Dendritic cell treated with granulocyte-macrophage colony-stimulating factor and Interleukin-4, amounts not matched to agents 40 ng/mL and 50 ng/mL, for 4 days (primary cell): ENCODE data around the gene TLL2.
A peak's percentile ranks its signal among the peaks of the same experiment; 100 is the strongest.

Experiments used
- H3K27ac Mint-ChIP-seq: one replicate; pipeline ENCODE4 v1.8.0; 2022; ENCODE audit warnings: mild to moderate bottlenecking, mixed read lengths
- H3K27me3 Mint-ChIP-seq: one replicate; pipeline ENCODE4 v1.8.0; 2022; ENCODE audit warnings: mild to moderate bottlenecking, mixed read lengths
- H3K36me3 Mint-ChIP-seq: one replicate; pipeline ENCODE4 v1.8.0; 2022; ENCODE audit warnings: low read depth, mixed read lengths
- H3K4me1 Mint-ChIP-seq: one replicate; pipeline ENCODE4 v1.8.0; 2022; ENCODE audit warnings: low read depth, mixed read lengths
- H3K4me3 Mint-ChIP-seq: one replicate; pipeline ENCODE4 v1.8.0; 2022; ENCODE audit warnings: mild to moderate bottlenecking, moderate library complexity, mixed read lengths
- H3K9me3 Mint-ChIP-seq: one replicate; pipeline ENCODE4 v1.8.0; 2022; ENCODE audit warnings: mixed read lengths
- intact Hi-C: fragments of 100-400 bp; cut with micrococcal nuclease; formaldehyde crosslinking; loops from one replicate; pipeline ENCODE4 v1.15.0; 2022

Gene TLL2

DNA sequence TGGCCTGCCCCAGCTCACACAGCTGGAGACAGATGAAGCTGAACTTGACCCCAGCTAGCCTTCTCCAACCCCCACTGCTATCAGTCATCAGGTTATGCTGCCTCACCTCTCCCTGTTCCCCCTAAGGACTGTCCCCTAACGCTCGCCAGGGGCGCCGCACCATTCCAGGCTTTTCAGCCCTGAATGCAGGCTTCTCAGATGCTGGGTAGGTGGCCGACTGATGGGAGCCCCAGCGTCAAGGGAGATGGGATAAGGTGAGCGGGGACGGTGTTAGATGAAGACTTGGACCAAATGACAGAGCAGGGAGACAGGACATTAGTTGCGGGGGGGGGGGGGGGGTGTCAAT is 139.1 kb downstream of the TLL2 start:
- intact Hi-C loops = loop anchor here (10.0 kb wide), 1 partner anchor 180 kb away; no protein-coding TSS in a partner anchor

DNA sequence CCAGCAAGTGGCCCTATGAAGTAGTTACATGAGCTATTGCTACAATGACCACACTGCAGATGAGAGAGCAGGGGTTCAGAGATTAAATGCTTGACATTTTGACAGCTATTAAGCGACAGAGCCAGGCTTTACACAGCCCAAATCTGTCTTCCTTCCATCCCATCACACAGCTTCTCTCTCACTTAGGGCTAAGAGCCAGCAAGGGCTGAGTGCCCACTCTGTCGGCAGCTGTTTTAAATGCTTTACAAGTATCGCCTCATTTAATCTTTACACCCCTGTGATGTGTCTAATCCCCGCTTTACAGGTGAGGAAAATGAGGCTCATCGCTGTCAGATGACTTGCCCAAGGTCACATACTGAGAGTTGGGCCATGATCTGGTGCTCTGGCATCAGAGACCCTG is 139.7 kb downstream of the TLL2 start:
- Mint-ChIP-seq H3K27ac (no peak overlapping the region), H3K4me1 (peaks cover 14% of the 10 kb centered on the region), H3K27me3 (peaks cover 23% of the 10 kb centered on the region), H3K4me3 (no peak overlapping the region), H3K36me3 (no peaks in the 10 kb centered on the region), H3K9me3 (no peaks in the 10 kb centered on the region)
- intact Hi-C loops = loop anchor here (10.0 kb wide), 1 partner anchor 181 kb away; no protein-coding TSS in a partner anchor

More for the DNA sequence above, 139.1 kb downstream of the TLL2 start:
- Mint-ChIP-seq H3K9me3 (no peaks in the 10 kb centered on the region), H3K4me1 (peaks cover 14% of the 10 kb centered on the region), H3K36me3 (no peaks in the 10 kb centered on the region), H3K27ac (no peak overlapping the region), H3K27me3 (peaks cover 23% of the 10 kb centered on the region), H3K4me3 (peak overlapping the region; percentile 73)

DNA sequence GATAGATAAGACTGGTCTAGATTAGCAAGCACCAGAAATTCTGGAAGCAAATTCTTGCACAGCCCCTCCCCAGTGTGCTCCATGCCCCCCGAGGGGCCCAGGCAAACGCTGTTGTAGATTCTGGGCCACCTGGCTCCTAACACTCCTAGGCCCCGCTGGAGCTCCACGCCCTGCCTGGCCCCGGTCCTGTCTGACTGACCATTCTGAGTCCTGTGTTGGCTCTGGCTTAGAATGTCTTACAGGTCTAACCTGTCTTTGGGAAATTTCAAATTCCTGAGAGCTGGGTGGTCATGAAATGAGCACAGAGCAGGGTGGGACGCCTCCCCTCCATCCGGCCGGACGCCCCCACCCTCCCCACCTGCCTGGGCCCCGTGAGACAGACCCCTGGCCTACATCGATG is 142.4 kb downstream of the TLL2 start:
- H3K27me3 Mint-ChIP-seq = peaks cover 23% of the 10 kb centered on the region
- H3K4me3 Mint-ChIP-seq = no peak overlapping the region
- intact Hi-C loops = loop anchor here (10.0 kb wide), 1 partner anchor 183 kb away; no protein-coding TSS in a partner anchor
- H3K9me3 Mint-ChIP-seq = no peaks in the 10 kb centered on the region
- peaks cover 14% of the 10 kb centered on the region for H3K4me1 Mint-ChIP-seq
- H3K36me3 Mint-ChIP-seq = no peaks in the 10 kb centered on the region
- H3K27ac Mint-ChIP-seq = no peak overlapping the region

DNA sequence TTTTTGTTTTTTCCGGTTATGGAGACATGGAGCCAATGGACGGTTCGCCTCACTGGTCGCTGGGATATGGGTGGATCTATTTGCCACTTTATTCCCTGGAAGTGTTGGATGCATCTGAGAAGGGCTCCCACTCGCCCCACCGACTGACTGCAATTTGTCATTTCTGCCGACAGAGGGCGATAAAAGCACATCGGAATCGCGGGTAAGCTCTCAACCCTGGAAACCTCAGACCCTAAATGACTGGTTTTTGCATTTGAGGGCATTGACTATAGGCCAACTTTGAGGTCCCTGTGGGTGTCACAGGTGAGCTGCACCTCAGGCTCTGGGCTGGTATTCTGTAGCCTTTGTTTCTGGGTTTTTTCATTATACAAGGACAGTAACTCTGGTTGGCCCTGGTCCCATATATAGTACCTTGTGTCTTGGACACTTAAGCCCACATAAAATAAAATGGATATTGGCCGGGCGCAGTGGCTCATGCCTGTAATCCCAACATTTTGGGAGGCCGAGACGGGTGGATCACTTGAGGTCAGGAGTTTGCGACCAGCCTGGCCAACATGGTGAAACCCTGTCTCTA is 143.1 kb downstream of the TLL2 start:
- intact Hi-C loops = loop anchor here (10.0 kb wide), 1 partner anchor 184 kb away; no protein-coding TSS in a partner anchor
- H3K9me3 Mint-ChIP-seq = no peaks in the 10 kb centered on the region
- H3K36me3 Mint-ChIP-seq = no peaks in the 10 kb centered on the region
- H3K4me3 Mint-ChIP-seq = no peak overlapping the region
- H3K27me3 Mint-ChIP-seq = peaks cover 23% of the 10 kb centered on the region
- H3K4me1 Mint-ChIP-seq = peaks cover 11% of the 10 kb centered on the region
- no peak overlapping the region for H3K27ac Mint-ChIP-seq

DNA sequence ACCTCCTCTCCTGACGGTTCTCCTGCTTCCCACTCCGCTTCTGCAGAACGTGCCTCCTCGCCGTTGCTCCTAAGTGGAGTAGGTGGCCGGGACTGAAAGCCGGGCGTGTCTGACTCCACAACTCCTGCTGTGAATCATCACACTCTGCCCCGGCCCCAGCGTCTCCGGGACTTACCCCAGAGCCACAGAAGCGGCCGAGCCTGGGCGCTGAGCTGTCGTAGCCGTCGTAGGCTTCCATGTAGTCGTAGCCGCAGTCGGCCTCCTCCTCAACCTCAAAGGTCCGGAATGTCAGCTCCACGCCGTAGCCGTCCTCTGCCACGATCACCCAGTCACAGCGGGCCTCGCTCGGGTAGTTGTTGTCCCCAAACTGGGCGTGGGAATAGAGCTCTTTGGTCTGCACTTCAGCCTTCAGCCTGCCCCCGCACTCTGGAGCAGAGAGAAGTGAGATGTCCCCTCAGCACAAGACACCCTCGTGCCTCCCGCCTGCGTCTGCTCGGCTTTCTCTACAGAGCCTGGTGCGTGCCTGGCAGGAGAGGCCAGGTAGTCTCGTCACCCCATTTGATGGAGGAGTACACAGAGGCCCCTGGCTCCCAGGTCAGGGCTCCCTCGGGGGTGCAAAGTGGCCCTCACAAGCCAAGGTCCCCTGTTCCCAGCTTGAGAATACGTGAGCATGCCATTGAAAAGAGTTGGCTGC is 143.7 kb downstream of the TLL2 start:
- Mint-ChIP-seq H3K36me3 (no peaks in the 10 kb centered on the region), H3K4me3 (no peak overlapping the region), H3K9me3 (no peaks in the 10 kb centered on the region), H3K4me1 (peaks cover 7% of the 10 kb centered on the region), H3K27me3 (peaks cover 20% of the 10 kb centered on the region), H3K27ac (no peak overlapping the region)
- intact Hi-C loops = loop anchor here (10.0 kb wide), 1 partner anchor 185 kb away; no protein-coding TSS in a partner anchor

DNA sequence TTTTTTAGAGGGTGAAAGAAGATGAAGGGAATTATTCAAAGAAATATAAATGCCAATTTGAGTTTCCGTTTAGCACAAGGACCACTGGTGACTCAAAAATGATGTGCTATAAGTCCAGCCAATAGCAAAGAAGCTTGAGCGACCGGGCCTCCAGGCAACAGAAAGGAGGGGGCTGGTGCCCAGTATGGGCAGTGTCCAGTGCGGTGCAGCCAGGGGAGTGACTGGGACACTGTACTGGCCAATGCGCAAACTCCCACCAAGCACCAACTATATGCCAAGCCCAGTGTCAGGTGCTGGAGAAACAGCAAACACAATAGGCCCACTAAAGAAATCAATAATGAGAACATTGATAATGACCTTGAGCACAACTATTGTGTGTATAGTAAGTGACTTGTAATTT is 144.8 kb downstream of the TLL2 start:
- H3K4me3 Mint-ChIP-seq = no peak overlapping the region
- no peaks in the 10 kb centered on the region for H3K36me3 Mint-ChIP-seq
- peaks cover 9% of the 10 kb centered on the region for H3K27me3 Mint-ChIP-seq
- H3K4me1 Mint-ChIP-seq = no peaks in the 10 kb centered on the region
- no peaks in the 10 kb centered on the region for H3K9me3 Mint-ChIP-seq
- intact Hi-C loops = no loop called here
- no peak overlapping the region for H3K27ac Mint-ChIP-seq

DNA sequence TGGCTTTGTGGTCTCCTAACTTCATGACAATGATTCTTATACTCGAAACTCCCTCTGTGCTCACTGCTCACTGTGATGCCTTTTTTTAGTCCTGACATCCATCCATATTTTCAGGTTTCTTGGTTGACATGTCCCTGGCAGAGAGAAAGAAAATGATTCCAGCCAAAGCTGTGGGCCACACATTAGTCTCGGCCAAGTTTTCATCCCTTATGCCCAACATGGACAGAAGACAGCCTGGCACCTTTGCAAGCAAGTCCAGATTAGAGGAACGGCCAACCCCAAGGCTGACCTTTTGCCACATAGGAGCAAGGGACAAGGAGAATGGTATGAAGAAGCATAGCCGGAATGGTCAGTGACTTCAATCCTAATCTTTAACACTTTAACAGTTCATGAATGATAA is 146.3 kb downstream of the TLL2 start:
- Mint-ChIP-seq H3K9me3 (no peaks in the 10 kb centered on the region), H3K4me1 (no peaks in the 10 kb centered on the region), H3K4me3 (no peak overlapping the region), H3K36me3 (no peaks in the 10 kb centered on the region), H3K27ac (no peak overlapping the region), H3K27me3 (no peaks in the 10 kb centered on the region)
- intact Hi-C loops = no loop called here

DNA sequence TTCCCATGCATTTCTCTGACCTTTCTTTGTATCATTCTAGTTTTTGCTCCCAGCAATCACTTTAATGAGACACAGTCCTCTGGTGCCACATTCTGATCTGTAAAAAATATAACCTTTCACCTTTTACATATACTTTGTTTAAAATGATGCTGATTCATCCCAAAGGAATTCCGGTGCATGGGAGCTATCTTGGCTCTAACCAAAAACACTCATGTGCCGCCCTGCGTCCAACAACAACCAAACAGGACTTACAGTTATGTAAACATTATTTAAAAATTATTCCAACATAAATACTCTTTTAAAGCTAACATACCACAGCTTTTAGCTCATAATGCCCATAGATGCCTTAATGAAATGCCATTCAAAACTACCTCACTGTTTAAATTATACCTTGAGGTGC is 147.2 kb downstream of the TLL2 start:
- Mint-ChIP-seq H3K9me3 (no peaks in the 10 kb centered on the region), H3K27me3 (no peaks in the 10 kb centered on the region), H3K4me3 (no peak overlapping the region), H3K4me1 (no peaks in the 10 kb centered on the region), H3K27ac (no peak overlapping the region), H3K36me3 (no peaks in the 10 kb centered on the region)
- intact Hi-C loops = no loop called here

DNA sequence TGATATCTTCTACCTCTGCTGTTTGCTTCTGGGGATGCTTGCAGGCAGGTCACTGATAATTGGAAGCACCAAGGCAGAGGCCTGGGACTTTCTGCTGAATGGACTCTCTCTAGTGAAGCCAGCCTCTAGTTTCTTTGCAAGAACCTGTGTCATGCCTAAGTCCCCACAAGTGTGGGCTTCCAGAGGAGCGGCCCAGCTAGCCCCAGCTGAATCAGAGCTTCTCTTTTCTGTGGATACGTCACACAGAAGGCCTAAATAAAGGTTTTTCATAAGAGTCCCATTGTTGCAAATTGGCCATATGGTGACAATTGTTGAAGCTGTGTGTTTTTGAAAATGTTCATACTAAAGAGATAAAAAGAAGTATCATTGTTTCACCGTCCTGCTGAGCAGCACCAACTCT is 148.2 kb downstream of the TLL2 start:
- no peaks in the 10 kb centered on the region for H3K36me3 Mint-ChIP-seq
- no peak overlapping the region for H3K4me3 Mint-ChIP-seq
- no peak overlapping the region for H3K27ac Mint-ChIP-seq
- no peaks in the 10 kb centered on the region for H3K27me3 Mint-ChIP-seq
- H3K4me1 Mint-ChIP-seq = no peaks in the 10 kb centered on the region
- intact Hi-C loops = no loop called here
- no peaks in the 10 kb centered on the region for H3K9me3 Mint-ChIP-seq

DNA sequence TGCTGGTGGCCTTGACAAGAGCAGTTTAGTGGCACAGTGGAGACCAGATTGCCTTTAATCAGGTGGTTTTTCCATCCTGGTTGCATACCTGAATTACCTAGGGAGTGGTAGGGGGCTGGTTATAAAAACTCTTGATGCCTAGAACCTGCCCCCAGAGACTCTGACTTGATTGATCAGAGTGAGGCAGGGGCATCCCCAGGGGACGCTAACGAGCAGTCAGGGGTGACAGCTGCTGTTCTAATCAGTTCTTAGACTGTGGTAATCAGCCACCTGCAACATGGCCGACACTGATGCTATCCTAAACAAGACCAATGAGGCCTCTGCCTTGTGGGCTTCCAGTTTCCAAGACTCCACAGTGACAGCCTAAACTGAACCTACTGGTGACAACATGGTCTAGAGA is 153.0 kb downstream of the TLL2 start:
- H3K27ac Mint-ChIP-seq = no peak overlapping the region
- no peaks in the 10 kb centered on the region for H3K36me3 Mint-ChIP-seq
- H3K27me3 Mint-ChIP-seq = peaks cover 4% of the 10 kb centered on the region
- intact Hi-C loops = no loop called here
- H3K4me1 Mint-ChIP-seq = no peaks in the 10 kb centered on the region
- no peaks in the 10 kb centered on the region for H3K9me3 Mint-ChIP-seq
- H3K4me3 Mint-ChIP-seq = no peak overlapping the region

DNA sequence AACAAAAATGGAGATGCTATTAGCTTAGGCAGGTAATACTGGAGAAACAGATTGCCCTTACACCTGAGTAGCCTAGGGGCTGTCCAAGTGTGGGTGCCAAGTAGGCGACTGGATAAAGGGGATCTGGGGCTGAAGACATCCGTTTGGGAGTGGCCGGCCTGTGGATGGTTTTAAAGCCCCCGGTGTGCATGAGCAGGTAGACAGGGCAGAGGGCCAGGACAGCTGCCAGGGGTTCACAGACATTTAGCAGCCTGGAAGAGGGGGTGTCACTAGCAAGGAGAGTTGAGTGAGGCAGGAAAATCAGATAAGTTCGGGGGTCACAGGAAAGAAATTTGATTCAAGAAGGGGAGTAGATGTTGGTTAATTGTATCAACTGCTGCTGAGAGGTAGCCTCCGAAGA is 153.4 kb downstream of the TLL2 start:
- H3K27ac Mint-ChIP-seq = no peak overlapping the region
- H3K27me3 Mint-ChIP-seq = peaks cover 4% of the 10 kb centered on the region
- H3K4me3 Mint-ChIP-seq = no peak overlapping the region
- no peaks in the 10 kb centered on the region for H3K4me1 Mint-ChIP-seq
- intact Hi-C loops = no loop called here
- H3K9me3 Mint-ChIP-seq = no peaks in the 10 kb centered on the region
- H3K36me3 Mint-ChIP-seq = no peaks in the 10 kb centered on the region

DNA sequence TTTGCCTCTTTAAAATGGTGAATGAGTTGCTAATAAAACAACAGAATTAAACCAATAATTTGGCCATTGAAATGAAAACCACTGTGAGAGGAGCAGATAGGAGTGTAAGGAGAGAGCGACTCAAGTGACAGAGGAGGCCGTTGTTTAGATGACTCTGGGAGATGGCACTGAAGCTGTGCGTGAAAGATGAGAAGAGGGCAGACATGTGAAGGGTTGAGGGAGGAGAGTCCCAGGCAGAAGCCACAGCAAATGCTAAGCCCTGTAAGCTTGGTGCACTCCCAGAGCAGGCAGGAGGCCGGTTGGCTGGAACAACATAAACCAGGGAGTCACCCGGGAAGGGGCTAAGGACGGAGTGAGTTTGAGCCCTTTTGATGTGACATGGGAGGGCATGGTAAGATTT is 154.1 kb downstream of the TLL2 start:
- Mint-ChIP-seq H3K9me3 (no peaks in the 10 kb centered on the region), H3K36me3 (no peaks in the 10 kb centered on the region), H3K27me3 (peaks cover 5% of the 10 kb centered on the region), H3K27ac (no peak overlapping the region), H3K4me3 (no peak overlapping the region), H3K4me1 (no peaks in the 10 kb centered on the region)
- intact Hi-C loops = no loop called here

DNA sequence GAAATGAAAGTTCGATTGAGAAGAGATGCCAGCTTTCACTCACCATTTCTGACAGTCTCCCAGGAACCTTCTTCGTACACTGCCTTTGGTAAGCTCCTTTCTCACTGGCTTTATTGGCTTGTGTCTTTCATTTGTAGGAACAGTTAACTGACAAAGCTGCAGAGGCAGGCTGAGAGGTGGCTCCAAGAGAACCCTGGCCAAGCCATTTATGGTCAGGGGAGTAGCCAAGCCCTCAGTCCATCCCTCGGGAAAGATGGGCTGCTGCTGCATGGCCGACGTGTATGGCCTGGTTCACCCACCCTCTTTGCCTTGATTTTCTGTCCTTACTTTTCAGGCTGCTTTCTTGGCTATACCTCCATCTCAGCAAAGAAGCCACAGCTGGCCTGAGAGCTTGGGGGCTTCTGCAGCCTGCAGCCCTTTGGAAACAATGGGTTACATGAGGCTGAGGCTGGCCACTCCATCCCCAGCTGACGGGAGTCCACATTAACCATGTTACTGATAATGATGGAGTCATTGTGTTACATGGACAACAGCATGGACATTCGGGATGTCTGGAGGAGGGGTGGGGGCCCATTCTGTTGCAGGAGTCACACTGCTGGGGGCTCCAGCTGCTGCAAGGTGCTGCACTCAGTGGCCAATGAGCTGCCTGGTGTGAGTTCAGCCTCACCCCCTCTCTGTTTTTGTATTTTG is 154.7 kb downstream of the TLL2 start, which contains the start of gene OPALIN:
Gene OPALIN (minus strand): TSS at position 152 of the 690 bp plus-strand sequence. CDS start 106 bp downstream, at position 46.
- Mint-ChIP-seq H3K4me1 (no peaks in the 10 kb centered on the region), H3K4me3 (no peak within 1 kb of the TSS), H3K9me3 (no peaks in the 10 kb centered on the region), H3K27ac (no peak within 1 kb of the TSS), H3K36me3 (no peaks in the 10 kb centered on the region), H3K27me3 (peaks cover 5% of the 10 kb centered on the region)
- intact Hi-C loops = no loop called here

DNA sequence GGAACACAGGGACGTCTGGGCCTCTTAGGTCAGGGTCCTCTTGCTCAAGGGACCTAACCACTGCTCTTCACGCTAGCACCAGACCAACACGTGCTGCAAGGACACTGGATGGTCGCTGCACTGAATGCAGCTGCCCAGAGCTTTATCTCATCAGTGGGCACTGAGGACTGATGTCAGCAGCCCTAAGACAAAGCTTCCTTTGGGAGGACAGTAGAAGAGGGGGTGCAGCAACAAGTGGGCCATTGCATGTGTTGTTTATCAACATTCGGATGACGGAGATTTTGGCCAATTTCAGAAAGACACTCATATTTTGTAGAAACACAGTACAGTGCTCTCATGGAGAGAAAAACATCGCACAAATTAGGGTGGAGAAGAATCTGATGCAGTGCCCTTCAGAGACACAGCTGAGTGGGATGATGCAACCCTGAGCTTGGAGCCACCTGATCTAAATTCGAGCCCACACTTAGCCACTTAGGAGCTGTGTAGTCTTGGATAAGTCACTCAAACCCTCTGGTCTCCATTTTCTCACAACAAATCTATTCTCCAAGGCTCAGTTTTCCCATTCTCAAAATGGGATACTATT is 156.6 kb downstream of the TLL2 start:
- Mint-ChIP-seq H3K4me3 (no peak overlapping the region), H3K27me3 (peaks cover 7% of the 10 kb centered on the region), H3K36me3 (no peaks in the 10 kb centered on the region), H3K27ac (no peak overlapping the region), H3K9me3 (no peaks in the 10 kb centered on the region), H3K4me1 (no peaks in the 10 kb centered on the region)
- intact Hi-C loops = no loop called here
